ELR (cell line): ENCODE data around the gene PPP5C.

Source experiments
- DNase-seq: peaks from one replicate; pipeline ENCODE4 v3.0.0-alpha.2; 2015; ENCODE audit warnings: low read depth

PPP5C gene

GRCh38 chr19:46330319-46330918, 16.5 kb upstream of the PPP5C start:
- DNase-seq = no peak

- no peak for DNase-seq
These were observed 9.4 kb upstream of the PPP5C start for GRCh38 chr19:46337487-46337886.

DNA sequence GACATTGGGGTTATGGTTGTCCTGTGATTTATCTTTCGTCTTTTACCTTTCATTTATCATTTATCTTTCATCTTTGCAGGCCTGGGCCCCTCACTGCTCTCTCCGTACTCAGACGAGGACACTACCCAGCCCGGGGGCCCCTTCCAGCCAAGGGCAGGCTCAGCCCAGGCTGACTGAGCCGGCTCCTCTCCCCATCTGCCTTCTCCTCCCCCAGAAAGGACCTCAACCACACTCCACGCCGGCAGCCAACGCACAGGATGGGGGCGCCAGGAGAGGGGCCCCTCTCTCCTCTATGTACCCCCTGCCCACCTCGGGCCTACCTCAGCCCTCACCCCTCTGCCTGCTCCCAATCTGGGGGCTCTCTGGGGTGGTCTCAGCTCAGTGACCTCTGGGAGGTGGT, 7.4 kb upstream of the PPP5C start:
- no peak for DNase-seq

- DNase-seq = no peak
These were observed 6.7 kb upstream of the PPP5C start for GRCh38 chr19:46340051-46340659.

DNA sequence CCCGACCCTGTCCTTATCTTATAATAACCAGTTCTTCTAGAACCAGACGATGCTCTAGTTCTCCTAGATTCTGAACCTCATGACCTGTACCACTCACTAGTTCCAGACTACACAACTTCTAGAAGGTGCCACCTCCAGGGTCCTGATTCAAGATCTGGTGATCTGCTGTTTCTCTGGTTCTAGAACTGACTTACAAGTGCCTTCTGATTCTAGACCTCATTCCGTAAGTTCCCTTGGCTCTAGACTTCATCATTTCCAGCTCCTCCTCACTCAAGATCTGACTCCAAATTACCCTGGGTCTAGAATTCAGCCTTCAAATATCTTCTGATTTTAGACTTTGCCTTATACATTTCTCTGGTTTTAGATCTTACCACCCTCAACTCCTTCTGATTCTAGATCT, 5.0 kb upstream of the PPP5C start:
- DNase-seq = no peak

DNA sequence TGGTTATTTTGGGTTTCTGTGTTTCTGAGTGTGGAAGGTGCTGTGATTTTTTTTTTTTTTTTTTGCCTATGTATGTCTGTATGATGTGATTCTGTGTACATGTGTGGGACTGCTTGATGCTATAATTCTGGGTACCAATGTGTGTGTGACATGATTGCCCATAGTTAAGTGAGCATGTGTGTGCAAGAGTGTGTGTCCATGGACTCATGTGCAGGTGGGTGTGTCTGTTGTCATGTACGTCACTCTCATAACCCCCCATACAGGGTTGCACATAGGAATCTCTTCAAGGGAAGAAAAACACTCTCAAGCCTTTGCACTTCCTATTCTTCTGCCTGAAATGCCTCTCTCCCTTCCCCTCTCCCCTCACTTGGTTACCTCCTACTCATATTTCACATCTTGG, 2.5 kb upstream of the PPP5C start:
- no peak for DNase-seq

GRCh38 chr19:46345157-46345556, 1.7 kb upstream of the PPP5C start:
- no peak for DNase-seq

GRCh38 chr19:46347572-46347883, 641 bp downstream of the PPP5C start:
- no peak for DNase-seq

- no peak for DNase-seq
These were observed 1.1 kb downstream of the PPP5C start for GRCh38 chr19:46347985-46348384.

DNA sequence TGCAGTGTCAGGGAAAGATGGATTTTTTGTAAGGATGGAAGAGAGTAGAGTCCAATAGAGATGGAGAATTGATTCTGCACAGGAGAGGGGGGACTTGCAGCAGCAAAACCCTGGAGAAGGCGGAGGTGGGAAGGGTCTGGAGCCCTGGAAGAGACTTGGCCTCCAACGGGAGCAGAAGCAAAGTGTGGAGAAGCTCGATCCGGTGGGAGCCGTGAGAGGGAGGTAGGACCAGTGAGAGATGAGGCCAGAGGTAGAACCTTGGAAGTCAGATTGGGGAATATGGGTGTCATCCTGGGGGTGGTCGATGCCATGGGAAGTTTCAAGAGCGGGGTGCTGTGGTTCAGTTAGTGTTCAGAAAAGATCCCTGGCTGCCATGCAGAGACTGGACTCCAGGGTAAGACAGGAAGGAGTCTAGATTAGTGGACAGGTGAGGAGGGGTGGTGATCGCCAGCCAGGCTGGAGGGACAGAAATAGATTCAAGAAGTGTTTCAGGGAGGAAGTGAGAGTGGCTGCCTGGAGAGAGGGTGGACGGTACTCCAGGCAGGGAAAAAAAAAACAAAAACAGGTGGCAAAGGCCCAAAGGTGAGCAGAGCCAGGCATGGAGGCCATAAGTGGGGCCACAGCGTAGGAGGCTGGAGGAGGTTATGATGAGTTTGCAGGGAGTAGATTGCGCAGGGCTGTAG, 2.6 kb downstream of the PPP5C start:
- no peak for DNase-seq

DNA sequence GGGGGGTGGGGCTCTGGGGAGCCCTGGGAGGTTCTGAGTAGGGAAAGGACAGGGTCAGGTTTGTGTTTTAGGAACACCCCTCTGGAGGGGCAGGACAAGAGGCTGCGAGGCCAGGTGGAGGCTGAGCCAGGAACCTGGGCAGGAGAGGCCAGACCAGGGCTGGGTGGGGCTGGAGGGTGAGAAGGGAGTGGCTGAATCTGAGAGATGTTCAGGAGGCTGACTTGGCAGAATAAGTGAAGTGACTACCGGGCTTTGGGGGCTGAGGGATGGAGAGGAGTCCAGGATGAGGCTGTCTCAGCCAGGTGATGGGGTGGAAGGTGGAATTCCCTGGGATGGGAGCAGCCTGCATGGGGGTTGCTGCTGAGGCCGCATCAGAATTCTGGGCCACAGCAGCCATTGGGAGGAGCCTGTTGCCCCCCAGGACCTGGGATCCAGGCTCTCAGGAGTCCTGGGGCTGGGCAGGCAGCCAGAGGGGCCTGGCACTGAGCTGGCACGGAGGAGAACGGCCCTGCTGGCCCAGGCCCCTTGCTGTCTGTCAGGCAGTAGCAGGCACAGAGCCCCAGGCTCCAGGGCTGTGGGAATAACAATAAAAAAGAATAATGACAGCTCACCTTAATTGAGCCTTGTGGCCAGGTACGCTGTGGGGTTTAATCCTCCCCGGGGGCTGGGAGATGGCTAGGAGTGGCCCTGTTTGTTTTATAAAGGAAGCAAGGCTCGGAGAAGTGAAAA, 3.3 kb downstream of the PPP5C start:
- DNase-seq = no peak

- no peak for DNase-seq
These were observed 3.9 kb downstream of the PPP5C start for GRCh38 chr19:46350758-46351159.

- peak; percentile 61 for DNase-seq
These were observed 4.6 kb downstream of the PPP5C start for GRCh38 chr19:46351241-46352041.

DNA sequence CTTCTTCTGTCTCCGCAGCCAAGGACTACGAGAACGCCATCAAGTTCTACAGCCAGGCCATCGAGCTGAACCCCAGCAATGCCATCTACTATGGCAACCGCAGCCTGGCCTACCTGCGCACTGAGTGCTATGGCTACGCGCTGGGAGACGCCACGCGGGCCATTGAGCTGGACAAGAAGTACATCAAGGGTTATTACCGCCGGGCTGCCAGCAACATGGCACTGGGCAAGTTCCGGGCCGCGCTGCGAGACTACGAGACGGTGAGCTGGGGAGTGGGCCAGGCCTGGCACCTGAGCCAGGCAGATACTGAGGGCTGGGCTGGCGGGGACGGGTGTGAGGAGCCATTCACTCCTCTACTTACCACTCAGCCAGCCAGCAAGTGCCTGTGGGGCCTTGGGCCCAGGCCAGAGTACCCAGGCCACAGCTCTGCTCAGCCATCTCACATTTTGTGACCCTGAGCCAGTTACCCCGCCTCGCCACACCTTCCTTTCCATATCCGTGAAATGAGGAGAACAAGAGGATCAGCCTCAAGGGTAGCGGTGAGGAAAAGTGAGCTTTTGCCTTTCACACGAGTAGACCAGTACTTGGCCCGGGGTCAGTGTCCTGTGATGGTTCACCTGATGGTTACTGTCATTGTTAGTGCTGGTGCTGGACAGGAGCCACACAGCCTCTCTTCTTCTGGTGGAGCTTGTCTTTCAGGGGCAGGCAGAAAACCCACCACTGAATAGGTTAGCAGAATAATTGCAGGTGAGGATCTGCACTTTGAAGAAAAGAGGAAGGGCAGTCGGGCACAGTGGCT, 7.0 kb downstream of the PPP5C start:
- no peak for DNase-seq

DNA sequence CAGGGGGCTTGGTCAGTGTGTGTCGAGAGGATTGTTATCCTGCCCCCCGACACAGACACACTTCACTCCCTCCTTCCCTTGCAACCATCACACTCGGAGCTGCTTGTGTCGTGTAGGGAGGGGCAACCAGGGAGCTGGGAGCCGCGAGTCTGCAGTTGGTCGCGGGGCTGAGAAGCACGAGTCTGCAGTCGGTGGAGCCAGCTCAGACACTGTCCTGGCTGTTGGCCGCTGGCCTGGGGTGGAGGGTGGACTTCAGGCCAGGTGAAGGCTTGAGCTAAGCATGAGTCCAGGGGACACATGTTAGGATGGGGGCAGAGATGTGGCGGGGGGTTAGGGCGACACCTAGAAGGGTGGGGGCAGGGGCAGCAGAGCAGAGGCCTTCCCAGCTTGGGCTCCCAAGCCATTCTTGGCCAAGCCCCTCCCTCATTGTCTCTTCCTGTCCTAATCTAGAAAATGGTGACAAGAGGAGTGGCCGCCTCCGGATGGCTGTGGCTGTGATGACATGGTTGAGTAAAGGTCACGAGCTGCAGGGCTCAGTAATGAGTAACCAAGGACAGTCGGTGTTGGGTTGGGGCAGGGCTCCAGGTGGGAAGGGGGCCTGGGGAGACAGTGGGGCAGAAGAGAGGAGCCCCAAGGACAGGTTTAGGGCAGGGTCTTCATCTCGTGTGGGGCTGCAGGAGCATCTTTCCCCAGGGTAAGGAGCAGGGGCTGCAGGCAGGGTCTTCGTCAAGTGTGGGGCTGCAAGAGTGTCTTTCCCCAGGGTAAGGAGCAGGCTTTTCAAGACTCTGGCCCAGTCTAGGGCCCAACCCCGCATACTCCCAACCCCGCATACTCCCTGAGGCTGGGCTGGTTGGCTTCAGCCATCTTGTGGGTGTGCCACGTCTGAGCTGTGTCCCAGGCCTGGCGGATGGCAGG, 8.6 kb downstream of the PPP5C start:
- no peak for DNase-seq

- DNase-seq = no peak
These were observed 9.5 kb downstream of the PPP5C start for GRCh38 chr19:46356149-46357055.

DNA sequence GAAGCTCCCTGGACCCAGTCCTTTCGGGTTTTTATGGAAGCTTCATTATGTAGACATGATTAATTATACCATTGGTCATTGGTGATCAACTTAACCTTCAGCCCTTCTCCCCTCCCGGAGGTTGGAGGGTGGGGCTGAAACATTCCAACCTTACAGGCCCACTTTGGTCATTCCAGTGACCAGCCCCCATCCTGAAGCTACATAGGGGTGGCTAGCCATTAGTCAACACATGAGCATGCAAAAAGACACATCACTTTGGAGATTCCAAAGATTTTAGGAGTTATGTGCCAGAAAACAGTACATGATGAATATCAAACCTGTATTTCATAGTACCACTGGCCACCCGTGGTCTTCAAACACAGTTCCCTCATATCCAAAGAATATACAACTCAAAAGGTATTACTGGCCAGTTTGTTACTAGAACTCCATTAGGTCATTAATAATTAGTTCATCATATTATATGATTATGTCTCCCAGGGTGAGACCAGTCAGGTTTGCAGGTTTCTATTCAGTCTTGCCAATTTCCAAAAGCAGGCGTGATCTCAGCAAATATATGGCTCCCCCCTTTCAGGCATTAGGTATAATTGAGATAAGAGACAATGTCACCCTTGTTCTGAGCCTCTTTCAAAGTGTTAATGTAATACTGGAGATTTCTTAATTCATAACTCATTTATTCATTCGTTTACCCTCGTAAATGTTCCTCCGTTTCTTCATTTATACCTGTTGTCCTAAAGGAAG, 11.1 kb downstream of the PPP5C start:
- peak; percentile 65 for DNase-seq

DNA sequence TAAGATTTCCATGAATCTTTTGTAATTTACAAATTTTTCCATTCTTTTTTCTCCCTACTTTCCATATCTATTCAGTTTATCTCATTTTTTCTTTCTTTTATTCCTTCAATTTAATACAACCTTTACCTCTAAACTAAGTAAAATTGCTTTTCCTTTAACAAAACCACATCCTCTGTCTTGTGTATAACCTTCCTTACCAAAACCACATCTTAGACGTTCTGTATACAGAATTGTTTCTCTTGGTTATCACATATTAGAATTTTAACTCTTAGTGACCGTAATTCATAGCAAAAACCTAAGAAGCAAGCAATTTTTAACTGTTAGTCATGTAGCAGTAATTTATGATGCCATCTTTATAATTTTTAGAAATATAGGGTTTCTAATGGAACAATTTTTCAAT, 15.0 kb downstream of the PPP5C start:
- no peak for DNase-seq

- no peak for DNase-seq
These were observed 17.5 kb downstream of the PPP5C start for GRCh38 chr19:46364359-46364758.
